Mucosa of descending colon (tissue), 3 donors: ENCODE data around the gene GPATCH8. TPM values are rescaled to one million over a fixed set of nuclear protein-coding genes. Genes with fewer than 3 reads are reported as not detected.

ENCODE experiments used
- ATAC-seq: fragments of 200-7000 bp; cut with Tn5 transposase; one replicate; pipeline ENCODE4 v1.9.1; 2020; ENCODE audit warnings: mild to moderate bottlenecking, moderate library complexity
- DNase-seq, 3 donors: peaks; one replicate each; pipeline ENCODE4 v3.0.0-alpha.2; 2020
- H3K36me3 ChIP-seq: fragments of 200-600 bp; one replicate; pipeline ENCODE4 v1.8.0; 2021; ENCODE audit warnings: low read depth, mild to moderate bottlenecking
- H3K4me1 ChIP-seq: fragments of 200-600 bp; one replicate; pipeline ENCODE4 v1.8.0; 2021; ENCODE audit warnings: low read depth, mild to moderate bottlenecking
- H3K4me3 ChIP-seq: fragments of 200-600 bp; one replicate; pipeline ENCODE4 v1.8.0; 2021; ENCODE audit warnings: mild to moderate bottlenecking
- H3K9me3 ChIP-seq: fragments of 200-600 bp; one replicate; pipeline ENCODE4 v1.8.0; 2021; ENCODE audit warnings: mild to moderate bottlenecking
- CTCF ChIP-seq: fragments of 200-600 bp; IDR thresholded peaks from one replicate; pipeline ENCODE4 v1.8.0; 2022; ENCODE audit warnings: antibody characterized with exemption, mild to moderate bottlenecking
- intact Hi-C, 2 donors: fragments of 100-400 bp; cut with DNase I in 1 of 2; cut with micrococcal nuclease in 1 of 2; formaldehyde crosslinking; loops; one replicate each; pipeline versions ENCODE4 v1.11.0 to v1.11.1; 2022; cut with DNase I, micrococcal nuclease
- total RNA-seq, 3 donors: library from RNA; stranded (reverse); fragmentation: NEBNext Ultra II Directional in 2 of 3; extraction: Animal tissue kit (Norgen Biotek cat#: 25700) in 2 of 3; gene quantifications; one replicate each; pipeline versions ENCODE4 v1.2.1 to v1.2.4, GENCODE V29; 2021 to 2023
- donor health status: DM: no; HTN: no; CAD: no; lungs with moderate emphysema.
- donor health status: DM: no; HTN: no; CAD: no.
- donor health status: DM: no; HTN: yes; CAD: no.

GPATCH8 gene
- total RNA-seq, 3 donors from 2014 or later, result 34.8 to 48.4 (median 36.3) TPM

- intact Hi-C loops, result no loop called here
- Histone ChIP-seq H3K4me3 (no peak overlapping the region), H3K36me3 (no peaks in the 10 kb centered on the region), H3K4me1 (no peaks in the 10 kb centered on the region), H3K9me3 (no peaks in the 10 kb centered on the region)
- no peak for TF ChIP-seq CTCF
- ATAC-seq, result no peak
- no peak for DNase-seq
These were observed 60.4 kb downstream of the GPATCH8 start for GRCh38 chr17:44442806-44443205.

- no peaks in the 10 kb centered on the region for H3K36me3 ChIP-seq
- H3K9me3 ChIP-seq, result no peaks in the 10 kb centered on the region
- H3K4me1 ChIP-seq, result no peaks in the 10 kb centered on the region
- DNase-seq (no peak), ATAC-seq (no peak)
- TF ChIP-seq CTCF, result no peak
- intact Hi-C loops, result no loop called here
- H3K4me3 ChIP-seq, result no peak overlapping the region
These were observed 64.0 kb downstream of the GPATCH8 start for GRCh38 chr17:44439168-44439567.

- no peaks in the 10 kb centered on the region for H3K4me1 ChIP-seq
- DNase-seq (no peak), ATAC-seq (peak; percentile 68)
- H3K4me3 ChIP-seq, result no peak overlapping the region
- no peaks in the 10 kb centered on the region for H3K9me3 ChIP-seq
- no peaks in the 10 kb centered on the region for H3K36me3 ChIP-seq
- intact Hi-C loops, result no loop called here
- TF ChIP-seq CTCF, result no peak
These were observed 64.6 kb downstream of the GPATCH8 start for GRCh38 chr17:44438636-44439035.

GRCh38 chr17:44436336-44436735 lies 66.9 kb downstream of the GPATCH8 start:
- Histone ChIP-seq H3K4me3 (no peak overlapping the region), H3K36me3 (no peaks in the 10 kb centered on the region), H3K9me3 (no peaks in the 10 kb centered on the region), H3K4me1 (no peaks in the 10 kb centered on the region)
- no peak for ATAC-seq
- no peak for TF ChIP-seq CTCF
- DNase-seq, result no peak
- intact Hi-C loops, result no loop called here

GRCh38 chr17:44432254-44433157 lies 70.7 kb downstream of the GPATCH8 start:
- Histone ChIP-seq H3K4me3 (no peak overlapping the region), H3K9me3 (no peaks in the 10 kb centered on the region), H3K4me1 (no peaks in the 10 kb centered on the region), H3K36me3 (no peaks in the 10 kb centered on the region)
- no peak for ATAC-seq
- intact Hi-C loops, result no loop called here
- no peak for DNase-seq
- no peak for TF ChIP-seq CTCF
